GM12878 (cell line): ENCODE results near the gene MYO10. TPM values are rescaled to one million over a fixed set of nuclear protein-coding genes. Genes with fewer than 3 reads are reported as not detected.
A peak's percentile ranks its signal among the peaks of the same experiment; 100 is the strongest.

ENCODE experiments used
- ATAC-seq: fragments of 200-7000 bp; cut with Tn5 transposase; 3 replicates; pipeline ENCODE4 v1.9.1; 2020; ENCODE audit warnings: mild to moderate bottlenecking, moderate library complexity
- BruUV-seq: library from RNA; stranded (reverse); fragments of 400-500 nt; replicated peaks from 2 replicates; lab custom pipeline; 2021; lab: Mats Ljungman, UMichigan
- CTCF ChIA-PET: fragments of 300-600 bp; sonication (Branson Sonifier 250); formaldehyde crosslinking; extraction: SDS; loops from one replicate; lab custom pipeline; 2021; ENCODE audit warnings: inconsistent platforms; lab: Yijun Ruan, JAX
- POLR2A ChIA-PET: fragments of 350-600 bp; formaldehyde crosslinking; extraction: SDS; loops from one replicate; lab custom pipeline; 2021; ENCODE audit warnings: inconsistent platforms; lab: Charles Lee
- RAD21 ChIA-PET: fragments of 300-600 bp; sonication (Branson Sonifier 250); formaldehyde crosslinking; loops from one replicate; lab custom pipeline; 2023; ENCODE audit warnings: antibody characterized with exemption; ENCODE audit not compliant: unreplicated experiment; lab: Charles Lee
- SMC1A ChIA-PET: fragments of 300-600 bp; sonication (Branson Sonifier 250); formaldehyde crosslinking; loops from one replicate; lab custom pipeline; 2023; ENCODE audit not compliant: unreplicated experiment, uncharacterized antibody; lab: Charles Lee
- DNase-seq: peaks from one replicate; pipeline ENCODE4 v3.0.0-alpha.2; 2011; ENCODE audit warnings: low read depth, low spot score
- FAIRE-seq: peaks from 3 replicates; lab custom pipeline; 2011; peaks lifted over from hg19 to GRCh38; lab: Jason Lieb, UNC
- H2AFZ ChIP-seq: 2 replicates; pipeline ENCODE4 v1.6.0; 2011; ENCODE audit warnings: low read depth, low read length, control low read depth; ENCODE audit not compliant: control insufficient read depth
- H3K27ac ChIP-seq: 2 replicates; pipeline ENCODE4 v1.5.1; 2011; ENCODE audit warnings: control low read depth; ENCODE audit not compliant: control insufficient read depth, insufficient read depth
- H3K27me3 ChIP-seq, 2 experiments: replicated peaks in 1 of 2; 2 replicates each; pipeline versions ENCODE4 v1.6.0 to v1.6.1; 2011; ENCODE audit warnings: low read length in 1 of 2; ENCODE audit not compliant: control insufficient read depth in 2 of 2, insufficient read depth in 2 of 2
- H3K36me3 ChIP-seq, 2 experiments: 2 replicates each; pipeline ENCODE4 v1.5.1; 2011; ENCODE audit warnings: low read length in 1 of 2; ENCODE audit not compliant: control insufficient read depth in 2 of 2, insufficient read depth in 2 of 2
- H3K4me1 ChIP-seq: 2 replicates; pipeline ENCODE4 v1.6.1; 2011; ENCODE audit warnings: mild to moderate bottlenecking, low read length, moderate library complexity, mixed read lengths; ENCODE audit not compliant: control insufficient read depth, insufficient read depth
- H3K4me2 ChIP-seq: 2 replicates; pipeline ENCODE4 v1.6.0; 2011; ENCODE audit warnings: control low read depth; ENCODE audit not compliant: control insufficient read depth, insufficient read depth
- H3K4me3 ChIP-seq: fragments of 200-600 bp; sonication (generic); 2 replicates; pipeline ENCODE4 v1.5.1; 2016
- H3K79me2 ChIP-seq: 2 replicates; pipeline ENCODE4 v1.6.0; 2011; ENCODE audit warnings: low read length; ENCODE audit not compliant: control insufficient read depth, insufficient read depth
- H3K9ac ChIP-seq: 2 replicates; pipeline ENCODE4 v1.8.0; 2011; ENCODE audit warnings: low read length, control low read depth, mixed read lengths; ENCODE audit not compliant: control insufficient read depth, insufficient read depth
- H3K9me3 ChIP-seq: replicated peaks from 3 replicates; pipeline ENCODE4 v1.5.1; 2011; ENCODE audit warnings: mild to moderate bottlenecking, low read length; ENCODE audit not compliant: control insufficient read depth, insufficient read depth
- H4K20me1 ChIP-seq: 2 replicates; pipeline ENCODE4 v1.6.0; 2011; ENCODE audit not compliant: control insufficient read depth, insufficient read depth
- ASH2L ChIP-seq: fragments of 300-600, 200-600 bp; sonication (generic); IDR thresholded peaks from 2 replicates; pipeline ENCODE4 v1.6.1; 2017; ENCODE audit warnings: low read depth, mild to moderate bottlenecking, borderline replicate concordance
- ATF2 ChIP-seq: IDR thresholded peaks from 2 replicates; pipeline ENCODE4 v1.6.1; 2012; ENCODE audit warnings: low read length, inconsistent platforms
- E4F1 ChIP-seq: fragments of 450-650 bp; IDR thresholded peaks from 2 replicates; pipeline ENCODE4 v1.6.1; 2018; ENCODE audit warnings: borderline replicate concordance, mild to moderate bottlenecking; ENCODE audit not compliant: partially characterized antibody
- HDAC6 ChIP-seq: fragments of 200-600 bp; sonication (generic); IDR thresholded peaks from one replicate; pipeline ENCODE4 v1.8.0; 2017; ENCODE audit warnings: antibody characterized with exemption; ENCODE audit not compliant: unreplicated experiment
- IKZF1 ChIP-seq: fragments of 450-650 bp; conservative IDR thresholded peaks from 2 replicates; pipeline ENCODE4 v1.6.1; 2017; ENCODE audit warnings: antibody characterized with exemption, mild to moderate bottlenecking
- POLR2AphosphoS2 ChIP-seq: IDR thresholded peaks from 2 replicates; pipeline ENCODE4 v1.6.1; 2011; ENCODE audit warnings: low read depth, mild to moderate bottlenecking, low read length, improper control_type of control experiment, moderate library complexity
- RAD21 ChIP-seq: IDR thresholded peaks from 2 replicates; pipeline ENCODE4 v1.6.1; 2011; ENCODE audit warnings: mild to moderate bottlenecking, low read depth, low read length, moderate library complexity; ENCODE audit not compliant: insufficient read depth
- RBBP5 ChIP-seq: fragments of 200-600 bp; sonication (generic); conservative IDR thresholded peaks from 2 replicates; pipeline ENCODE4 v1.6.1; 2016
- SP1 ChIP-seq: IDR thresholded peaks from one replicate; pipeline ENCODE4 v1.6.1; 2011; ENCODE audit warnings: low read depth, low read length
- SUZ12 ChIP-seq: fragments of 200-600 bp; sonication (generic); IDR thresholded peaks from one replicate; pipeline ENCODE4 v1.6.1; 2018; ENCODE audit warnings: antibody characterized with exemption, mild to moderate bottlenecking; ENCODE audit not compliant: unreplicated experiment
- ZBTB4 ChIP-seq: fragments of 450-650 bp; formaldehyde crosslinking; IDR thresholded peaks from 2 replicates; pipeline ENCODE4 v1.4.0; 2022; ENCODE audit warnings: mild to moderate bottlenecking, moderate library complexity
- ZBTB40 ChIP-seq: fragments of 450-650 bp; IDR thresholded peaks from 2 replicates; pipeline ENCODE4 v1.6.1; 2016; ENCODE audit warnings: mild to moderate bottlenecking, moderate library complexity, borderline replicate concordance
- whole genome bisulfite sequencing: methylation state at CpG from one replicate; pipeline ENCODE4 v1.1.6; 2016; ENCODE audit warnings: low lambda C conversion rate; ENCODE audit not compliant: insufficient replicate concordance, insufficient coverage; ENCODE audit errors: missing lambda C conversion rate; 5-methylcytosine and 5-hydroxymethylcytosine counted together
- in situ Hi-C: fragments of 300-500 bp; cut with MboI; formaldehyde crosslinking; loops from 9 replicates; pipeline ENCODE4 v1.14.3; 2018; ENCODE audit warnings: mixed read lengths
- intact Hi-C: fragments of 100-400 bp; cut with micrococcal nuclease; formaldehyde crosslinking; loops from one replicate; pipeline ENCODE4 v1.14.2; 2022; ENCODE audit not compliant: unreplicated experiment
- polyA plus RNA-seq, 11 experiments: library from polyadenylated mRNA; depleted of rRNA in 4 of 11; unstranded in 6 of 11; stranded (reverse) in 5 of 11; fragments of >200 nt; fragmentation: Nextera tagmentation in 4 of 11; fragmentation: Illumina TruSeq in 1 of 11; extraction: Ambion mirVana in 4 of 11; extraction: Trizol in 1 of 11; gene quantifications; 1 replicate in 1 of 11; 2 replicates in 10 of 11; pipeline versions ENCODE4 v1.2.1 to v1.2.3, GENCODE V29; 2011 to 2016; ENCODE audit warnings: inconsistent platforms in 2 of 11, missing spikeins in 2 of 11, low read depth in 1 of 11
- total RNA-seq, 4 experiments: library from RNA; depleted of rRNA in 3 of 4; stranded (reverse); fragments of >200 nt in 3 of 4; fragmentation: Illumina TruSeq in 1 of 4; extraction: Trizol in 1 of 4; gene quantifications; 2 replicates each; pipeline versions ENCODE4 v1.2.1 to v1.2.3, GENCODE V29; 2013 to 2021

The MYO10 gene
- total and polyA plus RNA-seq, 10 of the 15 experiments (the other 5 are each of a cell fraction or from before 2014, with no cell fraction given) = 0.02 to 0.77 (median 0.17) TPM

- H4K20me1 ChIP-seq = no peaks in the 10 kb centered on the region
- FAIRE-seq = no peak
- TF ChIP-seq RBBP5 (no peak), RAD21 (no peak), ATF2 (no peak), HDAC6 (no peak), E4F1 (no peak), ZBTB4 (CRISPR knock-in tag) (no peak), IKZF1 (no peak), ZBTB40 (no peak), SUZ12 (no peak), SP1 (no peak), POLR2AphosphoS2 (no peak), ASH2L (no peak)
Observed at GRCh38 chr5:16901021-16901644, 35.0 kb downstream of the MYO10 start.

More at GRCh38 chr5:16901021-16901644, 35.0 kb downstream of the MYO10 start:
- no peaks in the 10 kb centered on the region for H3K9me3 ChIP-seq
- ChIA-PET RAD21 (no interaction called here), CTCF (no interaction called here), SMC1A (no interaction called here), POLR2A (no interaction called here)
- WGBS = 30% methylated on average over 13 of the region's 13 CpGs
- no peak overlapping the region for H3K9ac ChIP-seq
- intact Hi-C loops = no loop called here
- no peaks in the 10 kb centered on the region for H3K27me3 ChIP-seq
- BruUV-seq = no TSS peak
- no peaks in the 10 kb centered on the region for H3K79me2 ChIP-seq
- H3K4me1 ChIP-seq = no peaks in the 10 kb centered on the region
- H2AFZ ChIP-seq = no peak overlapping the region
- no peak overlapping the region for H3K27ac ChIP-seq
- H3K4me2 ChIP-seq = no peak overlapping the region
- ATAC-seq (peak; percentile 14), DNase-seq (no peak)
- in situ Hi-C loops = no loop called here
- H3K4me3 ChIP-seq = no peak overlapping the region
- H3K36me3 ChIP-seq = no peaks in the 10 kb centered on the region
